Natural killer cell (primary cell): ENCODE data around the gene PDE6A. TPM values are rescaled to one million over a fixed set of nuclear protein-coding genes. Genes with fewer than 3 reads are reported as not detected.

ENCODE experiments used
- ATAC-seq, 3 donors: fragments of 150-1000 bp in 2 of 3; fragments of 200-7000 bp in 1 of 3; cut with Tn5 transposase; 1 replicate in 1 of 3; 2 replicates in 2 of 3; pipeline ENCODE4 v1.10.0; 2021; ENCODE audit warnings: mild to moderate bottlenecking in 2 of 3, moderate library complexity in 2 of 3
- DNase-seq, 2 donors: peaks; one replicate each; pipeline versions ENCODE4 v3.0.0 to v3.0.0-alpha.2; 2013 to 2021; ENCODE audit warnings: mixed read lengths in 1 of 2
- H3K27ac ChIP-seq: one replicate; pipeline ENCODE4 v1.5.1; 2013; ENCODE audit warnings: mild to moderate bottlenecking, low read length
- H3K27me3 ChIP-seq: one replicate; pipeline ENCODE4 v1.6.1; 2013; ENCODE audit warnings: low read length; ENCODE audit not compliant: control insufficient read depth, insufficient read depth
- H3K36me3 ChIP-seq: one replicate; pipeline ENCODE4 v1.6.1; 2013; ENCODE audit warnings: low read length; ENCODE audit not compliant: control insufficient read depth, insufficient read depth
- H3K4me1 ChIP-seq: one replicate; pipeline ENCODE4 v1.6.1; 2013; ENCODE audit warnings: low read length; ENCODE audit not compliant: control insufficient read depth, insufficient read depth
- H3K4me3 ChIP-seq: one replicate; pipeline ENCODE4 v1.5.1; 2013; ENCODE audit warnings: low read length
- H3K9me3 ChIP-seq: one replicate; pipeline ENCODE4 v1.6.1; 2013; ENCODE audit warnings: low read length; ENCODE audit not compliant: control insufficient read depth, insufficient read depth
- H3K27ac Mint-ChIP-seq, 2 donors: one replicate each; pipeline ENCODE4 v1.8.0; 2022; ENCODE audit warnings: mild to moderate bottlenecking in 2 of 2, mixed read lengths in 2 of 2, moderate library complexity in 1 of 2
- H3K27me3 Mint-ChIP-seq, 2 donors: one replicate each; pipeline ENCODE4 v1.8.0; 2022; ENCODE audit warnings: low read depth in 2 of 2, mixed read lengths in 2 of 2
- H3K36me3 Mint-ChIP-seq: one replicate; pipeline ENCODE4 v1.8.0; 2022; ENCODE audit warnings: mixed read lengths
- H3K4me1 Mint-ChIP-seq, 2 donors: one replicate each; pipeline ENCODE4 v1.8.0; 2022; ENCODE audit warnings: mixed read lengths in 2 of 2
- H3K4me3 Mint-ChIP-seq: one replicate; pipeline ENCODE4 v1.8.0; 2022; ENCODE audit warnings: mild to moderate bottlenecking, moderate library complexity, mixed read lengths
- H3K9me3 Mint-ChIP-seq, 2 donors: one replicate each; pipeline ENCODE4 v1.8.0; 2022; ENCODE audit warnings: mixed read lengths in 2 of 2
- WGBS: methylation state at CpG from one replicate; pipeline ENCODE4 v1.1.7; 2013; ENCODE audit warnings: missing lambda C conversion rate; ENCODE audit not compliant: insufficient coverage; 5-methylcytosine and 5-hydroxymethylcytosine counted together
- intact Hi-C: fragments of 100-400 bp; cut with micrococcal nuclease; formaldehyde crosslinking; loops from one replicate; pipeline ENCODE4 v1.14.2; 2022
- total RNA-seq, 4 donors: library from RNA; stranded (reverse); fragments of 120-200 nt in 1 of 4; gene quantifications; one replicate each; pipeline versions ENCODE4 v1.2.3 to v1.2.4, GENCODE V29; 2013 to 2022
- TF ChIP-seq, protein P1 (sequence below): fragments of 200-600 bp; IDR thresholded peaks from one replicate; pipeline ENCODE4 v1.8.0; 2022; ENCODE audit warnings: antibody characterized with exemption

PDE6A gene
- total RNA-seq, 3 donors from 2014 or later (not counting 1 experiment from before 2014, with no cell fraction given) = not detected

DNA sequence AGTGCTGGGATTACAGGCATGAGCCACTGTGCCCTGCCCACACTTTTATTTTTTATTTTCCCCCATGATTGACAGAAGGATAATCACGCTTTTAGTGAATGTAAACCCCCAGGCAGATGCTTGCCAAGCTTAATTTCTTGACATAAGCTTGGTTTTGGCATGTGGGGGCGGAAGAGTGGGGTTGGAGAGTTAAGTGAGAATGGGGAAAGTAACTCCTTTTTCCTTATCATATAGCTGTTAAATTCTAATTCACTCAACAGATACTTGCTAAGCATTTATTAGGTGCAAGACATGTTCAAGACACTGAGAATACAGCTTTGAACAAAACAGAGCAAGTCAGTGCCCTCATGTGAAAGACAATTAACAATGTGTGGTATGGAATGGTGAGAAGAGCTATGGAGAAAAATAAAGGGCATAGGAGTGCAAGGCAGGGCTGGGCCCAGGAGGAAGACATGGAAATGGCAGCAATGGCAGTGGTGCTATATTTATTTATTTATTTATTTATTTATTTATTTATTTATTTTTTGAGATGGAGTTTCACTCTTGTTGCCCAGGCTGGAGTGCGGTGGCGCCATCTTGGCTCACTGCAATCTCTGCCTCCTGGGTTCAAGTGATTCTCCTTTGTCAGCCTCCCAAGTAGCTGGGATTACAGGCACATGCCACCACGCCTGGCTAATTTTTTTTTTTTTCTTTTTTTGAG lies 18.2 kb upstream of the PDE6A start:
- DNase-seq (no peak), ATAC-seq (no peak)
- TF ChIP-seq, protein P1, sequence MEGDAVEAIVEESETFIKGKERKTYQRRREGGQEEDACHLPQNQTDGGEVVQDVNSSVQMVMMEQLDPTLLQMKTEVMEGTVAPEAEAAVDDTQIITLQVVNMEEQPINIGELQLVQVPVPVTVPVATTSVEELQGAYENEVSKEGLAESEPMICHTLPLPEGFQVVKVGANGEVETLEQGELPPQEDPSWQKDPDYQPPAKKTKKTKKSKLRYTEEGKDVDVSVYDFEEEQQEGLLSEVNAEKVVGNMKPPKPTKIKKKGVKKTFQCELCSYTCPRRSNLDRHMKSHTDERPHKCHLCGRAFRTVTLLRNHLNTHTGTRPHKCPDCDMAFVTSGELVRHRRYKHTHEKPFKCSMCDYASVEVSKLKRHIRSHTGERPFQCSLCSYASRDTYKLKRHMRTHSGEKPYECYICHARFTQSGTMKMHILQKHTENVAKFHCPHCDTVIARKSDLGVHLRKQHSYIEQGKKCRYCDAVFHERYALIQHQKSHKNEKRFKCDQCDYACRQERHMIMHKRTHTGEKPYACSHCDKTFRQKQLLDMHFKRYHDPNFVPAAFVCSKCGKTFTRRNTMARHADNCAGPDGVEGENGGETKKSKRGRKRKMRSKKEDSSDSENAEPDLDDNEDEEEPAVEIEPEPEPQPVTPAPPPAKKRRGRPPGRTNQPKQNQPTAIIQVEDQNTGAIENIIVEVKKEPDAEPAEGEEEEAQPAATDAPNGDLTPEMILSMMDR = no peak
- no peaks in the 10 kb centered on the region for H3K36me3 Mint-ChIP-seq
- intact Hi-C loops = no loop called here
- no peaks in the 10 kb centered on the region for H3K27me3 Mint-ChIP-seq
- Histone ChIP-seq H3K9me3 (no peaks in the 10 kb centered on the region), H3K27ac (no peak overlapping the region), H3K4me1 (peaks cover 17% of the 10 kb centered on the region), H3K36me3 (no peaks in the 10 kb centered on the region), H3K27me3 (no peaks in the 10 kb centered on the region), H3K4me3 (no peak overlapping the region)
- no peak overlapping the region for H3K4me3 Mint-ChIP-seq
- WGBS = 98% methylated on average over 5 of the region's 5 CpGs
- H3K4me1 Mint-ChIP-seq = peaks cover 36 to 37% of the 10 kb centered on the region in 2 donors
- H3K27ac Mint-ChIP-seq = no peak overlapping the region
- H3K9me3 Mint-ChIP-seq = no peaks in the 10 kb centered on the region

DNA sequence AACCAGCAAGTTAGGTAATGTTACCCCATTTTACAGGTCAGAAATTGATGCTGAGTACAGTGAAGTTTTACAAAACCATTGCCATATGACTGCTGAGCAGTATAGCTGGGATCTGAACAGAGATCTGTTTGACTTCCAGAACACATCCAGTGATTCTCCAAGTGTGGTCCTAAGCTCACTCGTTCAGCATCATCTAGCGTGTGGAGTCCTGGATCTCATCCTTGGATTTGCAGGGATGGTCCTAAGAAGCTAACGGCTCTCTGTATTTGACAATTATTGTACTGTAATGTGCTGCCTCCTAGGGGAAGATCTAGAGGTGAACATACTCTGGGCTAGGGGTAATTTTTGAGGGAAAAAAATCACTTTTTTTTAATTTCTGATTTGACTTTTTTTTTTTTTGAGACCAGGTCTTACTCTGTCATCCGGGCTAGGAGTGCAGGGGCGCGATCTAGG lies 17.4 kb upstream of the PDE6A start:
- peaks cover 17% of the 10 kb centered on the region for H3K4me1 ChIP-seq
- no peaks in the 10 kb centered on the region for H3K9me3 ChIP-seq
- H3K4me3 Mint-ChIP-seq = peak overlapping the region; percentile 97
- TF ChIP-seq, protein P1 = no peak
- no peaks in the 10 kb centered on the region for H3K9me3 Mint-ChIP-seq
- peak in 1 of 2 donors; percentile 42 for DNase-seq
- no peaks in the 10 kb centered on the region for H3K36me3 ChIP-seq
- H3K27ac Mint-ChIP-seq = peak overlapping the region; percentile 95 to 96
- H3K4me1 Mint-ChIP-seq = peaks cover 29 to 36% of the 10 kb centered on the region in 2 donors
- no peaks in the 10 kb centered on the region for H3K27me3 Mint-ChIP-seq
- no peak overlapping the region for H3K4me3 ChIP-seq
- ATAC-seq = no peak
- no peak overlapping the region for H3K27ac ChIP-seq
- no peaks in the 10 kb centered on the region for H3K27me3 ChIP-seq
- intact Hi-C loops = loop anchor here (2.0 kb wide), 1 partner anchor 85 kb away; no protein-coding TSS in a partner anchor
- 91% methylated on average over 6 of the region's 6 CpGs for WGBS
- no peaks in the 10 kb centered on the region for H3K36me3 Mint-ChIP-seq

DNA sequence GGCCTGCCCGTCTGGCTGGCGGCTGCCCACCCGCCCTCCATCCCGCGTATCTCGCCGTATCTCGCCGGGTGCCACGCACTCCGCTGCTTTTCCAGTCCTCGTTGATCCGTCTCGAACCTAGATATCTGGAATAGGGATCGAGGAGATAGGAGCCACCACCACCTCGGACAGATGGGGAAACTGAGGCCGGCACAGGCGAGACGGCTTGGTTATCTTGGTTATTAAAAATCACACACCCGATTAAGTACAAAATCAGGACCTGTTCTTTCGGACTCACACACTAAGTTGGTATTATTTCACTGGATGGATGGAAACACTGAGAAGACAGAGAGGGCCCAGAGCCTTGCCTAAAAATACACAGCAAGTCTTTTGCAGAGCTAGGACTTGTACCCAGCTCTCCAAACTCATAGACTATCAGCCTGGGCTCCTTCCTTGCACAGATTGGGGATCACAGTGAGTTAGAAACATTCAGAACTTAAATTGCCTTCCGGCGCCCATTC lies 16.6 kb upstream of the PDE6A start:
- peak overlapping the region; percentile 87 for H3K4me3 ChIP-seq
- no peak for ATAC-seq

More for the DNA sequence above, 16.6 kb upstream of the PDE6A start:
- H3K9me3 ChIP-seq = no peaks in the 10 kb centered on the region
- H3K36me3 ChIP-seq = no peaks in the 10 kb centered on the region
- peak overlapping the region; percentile 58 for H3K27ac ChIP-seq
- H3K4me3 Mint-ChIP-seq = peak overlapping the region; percentile 97
- 18% methylated on average over 21 of the region's 23 CpGs for WGBS
- intact Hi-C loops = loop anchor here (2.0 kb wide), 1 partner anchor 86 kb away; no protein-coding TSS in a partner anchor
- H3K4me1 ChIP-seq = peaks cover 17% of the 10 kb centered on the region
- no peaks in the 10 kb centered on the region for H3K27me3 ChIP-seq
- peak overlapping the region; percentile 95 to 96 for H3K27ac Mint-ChIP-seq
- H3K4me1 Mint-ChIP-seq = peaks cover 29 to 36% of the 10 kb centered on the region in 2 donors
- no peak for DNase-seq
- no peaks in the 10 kb centered on the region for H3K27me3 Mint-ChIP-seq
- TF ChIP-seq, protein P1 = no peak
- H3K36me3 Mint-ChIP-seq = no peaks in the 10 kb centered on the region
- no peaks in the 10 kb centered on the region for H3K9me3 Mint-ChIP-seq
